Stimulated activated CD8-positive, alpha-beta memory T cell treated with anti-CD3 and anti-CD28 coated beads, Interleukin-4, amount 100 ng/mL, for 4 hours (primary cell): ENCODE data around the gene DESI1.
"Not testable (repeated sequence)": the region's sequence is repeated elsewhere in the genome, so short reads cannot be mapped to it uniquely, and the experiment has no call there.

Source experiments
- DNase-seq, 2 donors: peaks; one replicate each; pipeline ENCODE4 v3.0.0-alpha.2; 2020; ENCODE audit warnings: low read depth in 2 of 2, low spot score in 1 of 2

DESI1 gene

GRCh38 chr22:41561788-41562187, 59.1 kb downstream of the DESI1 start:
- no peak for DNase-seq

- DNase-seq, result no peak
Measured at GRCh38 chr22:41561335-41561734, 59.5 kb downstream of the DESI1 start.

GRCh38 chr22:41560095-41560471, 60.8 kb downstream of the DESI1 start:
- no peak for DNase-seq

GRCh38 chr22:41558241-41558630, 62.6 kb downstream of the DESI1 start:
- DNase-seq, result not testable (repeated sequence)

- DNase-seq, result no peak
Measured at GRCh38 chr22:41557401-41558240, 63.2 kb downstream of the DESI1 start.

- no peak for DNase-seq
Measured at GRCh38 chr22:41556561-41556960, 64.3 kb downstream of the DESI1 start.

- no peak for DNase-seq
Measured at GRCh38 chr22:41555325-41555982, 65.4 kb downstream of the DESI1 start.

GRCh38 chr22:41551877-41552582, 68.8 kb downstream of the DESI1 start:
- DNase-seq, result no peak

- no peak for DNase-seq
Measured at GRCh38 chr22:41550952-41551491, 69.8 kb downstream of the DESI1 start.

GRCh38 chr22:41548830-41549211, 72.0 kb downstream of the DESI1 start:
- DNase-seq, result no peak
